GM12801 (cell line): ENCODE data around the gene PDSS1.

ENCODE experiments used
- TF ChIP-seq, protein P1 (sequence below): IDR thresholded peaks from one replicate; pipeline ENCODE4 v1.5.1; 2011; ENCODE audit warnings: control low read depth; ENCODE audit not compliant: insufficient read length; ENCODE audit errors: extremely low read depth

PDSS1 gene

DNA sequence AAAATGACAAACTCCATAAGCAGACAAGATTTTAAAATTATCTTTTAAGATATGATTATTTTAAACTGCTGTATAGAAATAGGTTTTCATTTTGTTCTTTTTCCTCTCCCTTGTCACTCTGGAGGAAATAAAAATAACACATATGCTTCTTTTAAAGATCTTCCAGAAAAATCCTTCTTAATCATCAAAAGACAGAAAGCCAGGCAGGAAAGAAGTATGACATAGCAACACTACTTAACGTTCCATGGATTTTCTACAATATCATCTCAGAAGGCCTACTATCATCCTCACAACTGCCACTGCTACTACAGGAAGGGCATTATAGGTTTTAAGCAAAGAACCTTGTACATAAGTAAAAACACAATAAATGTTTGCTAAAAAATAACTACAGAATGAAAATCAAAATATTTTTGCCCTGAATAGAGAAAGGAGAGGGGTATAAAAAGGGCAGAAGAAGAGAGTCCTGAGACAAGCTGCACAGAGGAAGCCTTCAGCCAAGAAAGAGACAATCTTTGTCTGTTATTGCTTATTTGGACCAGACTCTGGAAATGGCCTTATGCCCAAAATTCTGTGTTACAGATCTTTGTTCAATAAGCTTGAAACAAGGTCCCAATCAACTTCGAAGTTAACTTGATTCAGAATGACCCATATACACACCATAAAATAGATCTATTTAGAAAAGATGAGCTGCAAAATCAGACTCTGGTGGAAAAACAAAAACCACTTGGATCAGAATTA, 95.4 kb downstream of the PDSS1 start:
- TF ChIP-seq, protein P1, sequence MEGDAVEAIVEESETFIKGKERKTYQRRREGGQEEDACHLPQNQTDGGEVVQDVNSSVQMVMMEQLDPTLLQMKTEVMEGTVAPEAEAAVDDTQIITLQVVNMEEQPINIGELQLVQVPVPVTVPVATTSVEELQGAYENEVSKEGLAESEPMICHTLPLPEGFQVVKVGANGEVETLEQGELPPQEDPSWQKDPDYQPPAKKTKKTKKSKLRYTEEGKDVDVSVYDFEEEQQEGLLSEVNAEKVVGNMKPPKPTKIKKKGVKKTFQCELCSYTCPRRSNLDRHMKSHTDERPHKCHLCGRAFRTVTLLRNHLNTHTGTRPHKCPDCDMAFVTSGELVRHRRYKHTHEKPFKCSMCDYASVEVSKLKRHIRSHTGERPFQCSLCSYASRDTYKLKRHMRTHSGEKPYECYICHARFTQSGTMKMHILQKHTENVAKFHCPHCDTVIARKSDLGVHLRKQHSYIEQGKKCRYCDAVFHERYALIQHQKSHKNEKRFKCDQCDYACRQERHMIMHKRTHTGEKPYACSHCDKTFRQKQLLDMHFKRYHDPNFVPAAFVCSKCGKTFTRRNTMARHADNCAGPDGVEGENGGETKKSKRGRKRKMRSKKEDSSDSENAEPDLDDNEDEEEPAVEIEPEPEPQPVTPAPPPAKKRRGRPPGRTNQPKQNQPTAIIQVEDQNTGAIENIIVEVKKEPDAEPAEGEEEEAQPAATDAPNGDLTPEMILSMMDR: no peak
